A673 (cell line): Measurements from ENCODE around the gene SPRYD4. TPM values are rescaled to one million over a fixed set of nuclear protein-coding genes. Genes with fewer than 3 reads are reported as not detected.

Experiments
- total RNA-seq: library from RNA; stranded (reverse); gene quantifications from 2 replicates; pipeline ENCODE4 v1.2.3, GENCODE V29; 2021

SPRYD4 gene
- total RNA-seq, 1 experiment from 2014 or later: 4.7 TPM

Other genes with a start within 250 kb of the SPRYD4 start
- 48.1 and 49.5 TPM in 2 replicates for gene RNF41, start 246.7 kb upstream of the SPRYD4 start, total RNA-seq
- gene NABP2, start 244.2 kb upstream of the SPRYD4 start, total RNA-seq: 67.5 and 73.2 TPM in 2 replicates
- 0.85 TPM in 1 of 2 replicates, not detected in the other for gene SLC39A5, start 238.5 kb upstream of the SPRYD4 start, total RNA-seq
- 74.6 and 74.7 TPM in 2 replicates for gene ANKRD52, start 210.2 kb upstream of the SPRYD4 start, total RNA-seq
- gene COQ10A, start 201.6 kb upstream of the SPRYD4 start, total RNA-seq: 13.6 and 17.0 TPM in 2 replicates
- gene CS, start 168.2 kb upstream of the SPRYD4 start, total RNA-seq: 412 and 448 TPM in 2 replicates
- gene CNPY2, start 152.6 kb upstream of the SPRYD4 start, total RNA-seq: 162 and 166 TPM in 2 replicates
- gene PAN2, start 134.6 kb upstream of the SPRYD4 start, total RNA-seq: 46.3 and 64.9 TPM in 2 replicates
- not detected in 2 replicates for gene IL23A, start 129.7 kb upstream of the SPRYD4 start, total RNA-seq
- 41.0 and 51.1 TPM in 2 replicates for gene STAT2, start 108.5 kb upstream of the SPRYD4 start, total RNA-seq
- not detected in 2 replicates for gene APOF, start 105.7 kb upstream of the SPRYD4 start, total RNA-seq
- 71.4 and 75.9 TPM in 2 replicates for gene TIMELESS, start 19.2 kb upstream of the SPRYD4 start, total RNA-seq
- gene MIP, start 13.9 kb upstream of the SPRYD4 start, total RNA-seq: not detected in 2 replicates
- 0.24 TPM in 1 of 2 replicates, not detected in the other for gene GLS2, start 19.6 kb downstream of the SPRYD4 start, total RNA-seq
- 29.7 and 37.5 TPM in 2 replicates for gene RBMS2, start 53.2 kb downstream of the SPRYD4 start, total RNA-seq
- gene BAZ2A, start 161.7 kb downstream of the SPRYD4 start, total RNA-seq: 126 and 139 TPM in 2 replicates
- gene ATP5F1B, start 177.4 kb downstream of the SPRYD4 start, total RNA-seq: 1,089 and 1,126 TPM in 2 replicates
- 413 and 450 TPM in 2 replicates for gene PTGES3, start 219.7 kb downstream of the SPRYD4 start, total RNA-seq